Neural cell (in vitro differentiated cells): Measurements from ENCODE around the gene GNB1. TPM values are rescaled to one million over a fixed set of nuclear protein-coding genes. Genes with fewer than 3 reads are reported as not detected.

ENCODE experiments used
- H2AFZ ChIP-seq: fragments of 200-600, 300-800 bp; sonication (generic), shearing (Covaris generic); 2 replicates; pipeline ENCODE4 v1.6.0; 2014; ENCODE audit warnings: low read depth, mild to moderate bottlenecking, antibody characterized with exemption, low read length, moderate library complexity
- H3F3A ChIP-seq: fragments of 200-600 bp; shearing (Covaris generic); 2 replicates; pipeline ENCODE4 v1.6.1; 2016; ENCODE audit warnings: mild to moderate bottlenecking, moderate library complexity, mixed read lengths, antibody characterized with exemption, low read length; ENCODE audit not compliant: insufficient read depth, poor library complexity, severe bottlenecking
- H3K27ac ChIP-seq: fragments of 200-600, 300-800 bp; sonication (generic), shearing (Covaris generic); 2 replicates; pipeline ENCODE4 v1.5.1; 2014; ENCODE audit warnings: mild to moderate bottlenecking, low read length, moderate library complexity
- H3K27me3 ChIP-seq: fragments of 300-800, 200-600 bp; sonication (generic), shearing (Covaris generic); 2 replicates; pipeline ENCODE4 v1.6.0; 2014; ENCODE audit warnings: mild to moderate bottlenecking, low read depth, low read length, moderate library complexity; ENCODE audit not compliant: insufficient read depth
- H3K36me3 ChIP-seq: fragments of 300-800, 200-600 bp; sonication (generic), shearing (Covaris generic); 2 replicates; pipeline ENCODE4 v1.5.1; 2014; ENCODE audit warnings: mild to moderate bottlenecking, antibody characterized with exemption, low read length, moderate library complexity; ENCODE audit not compliant: insufficient read depth
- H3K4me2 ChIP-seq: fragments of 300-800, 200-600 bp; sonication (generic), shearing (Covaris generic); 2 replicates; pipeline ENCODE4 v1.6.0; 2014; ENCODE audit warnings: mild to moderate bottlenecking, low read length
- H3K4me3 ChIP-seq: fragments of 300-800, 200-600 bp; sonication (generic), shearing (Covaris generic); 2 replicates; pipeline ENCODE4 v1.5.1; 2014; ENCODE audit warnings: mild to moderate bottlenecking, low read length, moderate library complexity
- H3K79me2 ChIP-seq: fragments of 200-600 bp; shearing (Covaris generic); replicated peaks from 2 replicates; pipeline ENCODE4 v1.6.0; 2014; ENCODE audit warnings: mild to moderate bottlenecking, low read length, moderate library complexity; ENCODE audit not compliant: insufficient read depth
- H3K9ac ChIP-seq: fragments of 300-800, 200-600 bp; sonication (generic), shearing (Covaris generic); 2 replicates; pipeline ENCODE4 v1.6.1; 2016; ENCODE audit warnings: mild to moderate bottlenecking, low read length, mixed read lengths
- H3K9me2 ChIP-seq: fragments of 200-600 bp; shearing (Covaris generic); 2 replicates; pipeline ENCODE4 v1.6.1; 2016; ENCODE audit warnings: mild to moderate bottlenecking, low read length, mixed read lengths; ENCODE audit not compliant: insufficient read depth
- H3K9me3 ChIP-seq: fragments of 200-600, 300-800 bp; sonication (generic), shearing (Covaris generic); 2 replicates; pipeline ENCODE4 v1.6.1; 2016; ENCODE audit warnings: mild to moderate bottlenecking, mixed run types, low read length, moderate library complexity, mixed read lengths
- H4K20me1 ChIP-seq: fragments of 200-600 bp; shearing (Covaris generic); 2 replicates; pipeline ENCODE4 v1.6.1; 2016; ENCODE audit warnings: mild to moderate bottlenecking, mixed run types; ENCODE audit not compliant: insufficient read depth
- CTCF ChIP-seq: fragments of 450-650 bp; IDR thresholded peaks from 2 replicates; pipeline ENCODE4 v1.5.1; 2014; ENCODE audit warnings: antibody characterized with exemption, mild to moderate bottlenecking, moderate library complexity; ENCODE audit not compliant: poor library complexity, severe bottlenecking
- EP300 ChIP-seq: fragments of 450-650 bp; conservative IDR thresholded peaks from 2 replicates; pipeline ENCODE4 v1.6.1; 2014; ENCODE audit warnings: antibody characterized with exemption, mild to moderate bottlenecking, moderate library complexity; ENCODE audit not compliant: poor library complexity, severe bottlenecking
- EZH2 ChIP-seq: fragments of 200-600, 300-800 bp; shearing (Covaris generic), sonication (generic); IDR thresholded peaks from 2 replicates; pipeline ENCODE4 v1.6.1; 2014; ENCODE audit warnings: antibody characterized with exemption, low read length, borderline replicate concordance, mild to moderate bottlenecking; ENCODE audit not compliant: insufficient read depth, poor library complexity, severe bottlenecking
- MXI1 ChIP-seq: fragments of 450-650 bp; conservative IDR thresholded peaks from 2 replicates; pipeline ENCODE4 v1.6.1; 2014; ENCODE audit warnings: antibody characterized with exemption, mild to moderate bottlenecking; ENCODE audit not compliant: poor library complexity, severe bottlenecking
- POLR2AphosphoS5 ChIP-seq: IDR thresholded peaks from 2 replicates; pipeline ENCODE4 v1.6.1; 2012
- RAD21 ChIP-seq: fragments of 450-650 bp; conservative IDR thresholded peaks from 2 replicates; pipeline ENCODE4 v1.6.1; 2014; ENCODE audit warnings: antibody characterized with exemption, mild to moderate bottlenecking, moderate library complexity
- REST ChIP-seq: IDR thresholded peaks from 2 replicates; pipeline ENCODE4 v1.6.1; 2012; ENCODE audit warnings: borderline replicate concordance
- SMC3 ChIP-seq: fragments of 450-650 bp; conservative IDR thresholded peaks from 2 replicates; pipeline ENCODE4 v1.6.1; 2014; ENCODE audit warnings: antibody characterized with exemption, mild to moderate bottlenecking, moderate library complexity; ENCODE audit not compliant: poor library complexity
- TAF1 ChIP-seq: IDR thresholded peaks from 2 replicates; pipeline ENCODE4 v1.6.1; 2012; ENCODE audit warnings: low read depth
- polyA plus RNA-seq: library from polyadenylated mRNA; depleted of rRNA; stranded (reverse); fragments of >200 nt; gene quantifications from 2 replicates; pipeline ENCODE4 v1.2.3, GENCODE V29; 2014

GNB1 gene
- polyA plus RNA-seq, 1 donor from 2014 or later = 325 TPM

GRCh38 chr1:1916851-1917251, 26.0 kb upstream of the GNB1 start:
- H3K4me2 ChIP-seq = no peak overlapping the region
- H4K20me1 ChIP-seq = no peaks in the 10 kb centered on the region
- H2AFZ ChIP-seq = no peak overlapping the region
- no peaks in the 10 kb centered on the region for H3K79me2 ChIP-seq
- no peak overlapping the region for H3K4me3 ChIP-seq
- no peaks in the 10 kb centered on the region for H3F3A ChIP-seq
- H3K9me2 ChIP-seq = no peaks in the 10 kb centered on the region
- TF ChIP-seq TAF1 (no peak), EP300 (no peak)
- no peak overlapping the region for H3K9ac ChIP-seq
- no peak overlapping the region for H3K27ac ChIP-seq
- H3K9me3 ChIP-seq = no peaks in the 10 kb centered on the region
- no peaks in the 10 kb centered on the region for H3K36me3 ChIP-seq
- peaks cover 11% of the 10 kb centered on the region for H3K27me3 ChIP-seq

GRCh38 chr1:1915911-1916840, 25.3 kb upstream of the GNB1 start:
- Histone ChIP-seq H3K27ac (no peak overlapping the region), H3K4me2 (no peak overlapping the region), H3F3A (no peaks in the 10 kb centered on the region), H3K9ac (no peak overlapping the region), H4K20me1 (no peaks in the 10 kb centered on the region), H3K27me3 (peaks cover 11% of the 10 kb centered on the region), H3K79me2 (no peaks in the 10 kb centered on the region), H3K36me3 (no peaks in the 10 kb centered on the region), H3K4me3 (no peak overlapping the region), H3K9me2 (no peaks in the 10 kb centered on the region), H2AFZ (no peak overlapping the region), H3K9me3 (no peaks in the 10 kb centered on the region)
- no peak for TF ChIP-seq RAD21
- no peak for TF ChIP-seq SMC3
- no peak for TF ChIP-seq TAF1
- no peak for TF ChIP-seq CTCF
- TF ChIP-seq POLR2AphosphoS5 = no peak
- TF ChIP-seq MXI1 = no peak
- TF ChIP-seq EP300 = no peak
- no peak for TF ChIP-seq EZH2
- no peak for TF ChIP-seq REST
